Measurements from ENCODE around the gene TLCD4. TPM values are rescaled to one million over a fixed set of nuclear protein-coding genes. Genes with fewer than 3 reads are reported as not detected.

Gene TLCD4
- total RNA-seq, 4 donors from 2014 or later = 2.5 to 18.9 (median 12.4) TPM

GRCh38 chr1:95115708-95116137, 1.4 kb upstream of the TLCD4 start:
- Histone ChIP-seq H3K27ac (no peak overlapping the region), H3K27me3 (no peaks in the 10 kb centered on the region), H3K9me3 (no peaks in the 10 kb centered on the region), H3K4me1 (peaks cover 0 to 5% (median 2%) of the 10 kb centered on the region in 4 donors), H3K36me3 (no peaks in the 10 kb centered on the region), H3K4me3 (no peak overlapping the region)
- TF ChIP-seq POLR2A (IDR thresholded peaks at IDR 0.05) (no peak), CTCF (IDR thresholded peaks at IDR 0.05) (peak in 1 of 6 experiments; percentile 3)
- DNase-seq = no peak

GRCh38 chr1:95116580-95117206, 462 bp upstream of the TLCD4 start:
- Histone ChIP-seq H3K4me3 (peak overlapping the region; percentile 78 to 97 (median 92)), H3K4me1 (peaks cover 0 to 5% (median 2%) of the 10 kb centered on the region in 4 donors), H3K27me3 (no peaks in the 10 kb centered on the region), H3K27ac (peak overlapping the region; percentile 74 to 88 (median 78)), H3K36me3 (no peaks in the 10 kb centered on the region), H3K9me3 (no peaks in the 10 kb centered on the region)
- TF ChIP-seq POLR2A (IDR thresholded peaks at IDR 0.05) (no peak), CTCF (IDR thresholded peaks at IDR 0.05) (peak in 5 of 6 experiments; percentile 50 to 69 (median 63))
- peak in 2 of 3 donors; percentile 66 to 83 for DNase-seq

GRCh38 chr1:95118067-95118499, 928 bp downstream of the TLCD4 start:
- Histone ChIP-seq H3K4me1 (peaks cover 0 to 5% (median 2%) of the 10 kb centered on the region in 4 donors), H3K27ac (peak overlapping the region; percentile 74 to 88 (median 78)), H3K36me3 (no peaks in the 10 kb centered on the region), H3K4me3 (peak overlapping the region; percentile 78 to 97 (median 92)), H3K9me3 (no peaks in the 10 kb centered on the region), H3K27me3 (no peaks in the 10 kb centered on the region)
- peak in 1 of 3 donors; percentile 32 for DNase-seq
- no peak for TF ChIP-seq POLR2A (IDR thresholded peaks at IDR 0.05)
- TF ChIP-seq CTCF (IDR thresholded peaks at IDR 0.05) = no peak

- no peaks in the 10 kb centered on the region for H3K36me3 ChIP-seq
- H3K27ac ChIP-seq = no peak overlapping the region
- H3K4me3 ChIP-seq = peak overlapping the region in 1 of 4 donors; percentile 91
- no peaks in the 10 kb centered on the region for H3K9me3 ChIP-seq
- TF ChIP-seq POLR2A (IDR thresholded peaks at IDR 0.05) (no peak), CTCF (IDR thresholded peaks at IDR 0.05) (no peak)
- DNase-seq = no peak
- no peaks in the 10 kb centered on the region for H3K27me3 ChIP-seq
- H3K4me1 ChIP-seq = peaks cover 0 to 5% (median 2%) of the 10 kb centered on the region in 4 donors
These were observed 1.6 kb downstream of the TLCD4 start for GRCh38 chr1:95118710-95119109.

GRCh38 chr1:95119273-95119672, 2.1 kb downstream of the TLCD4 start:
- no peak overlapping the region for H3K27ac ChIP-seq
- TF ChIP-seq CTCF (IDR thresholded peaks at IDR 0.05) (no peak), POLR2A (IDR thresholded peaks at IDR 0.05) (no peak)
- H3K4me1 ChIP-seq = peaks cover 0 to 5% (median 2%) of the 10 kb centered on the region in 4 donors
- H3K36me3 ChIP-seq = no peaks in the 10 kb centered on the region
- H3K27me3 ChIP-seq = no peaks in the 10 kb centered on the region
- H3K9me3 ChIP-seq = no peaks in the 10 kb centered on the region
- no peak for DNase-seq
- no peak overlapping the region for H3K4me3 ChIP-seq
